Left lobe of liver (tissue), 2 donors: ENCODE measurements around the gene TMEM86A. TPM values are rescaled to one million over a fixed set of nuclear protein-coding genes. Genes with fewer than 3 reads are reported as not detected.

Experiments used
- ATAC-seq: fragments of 200-7000 bp; cut with Tn5 transposase; one replicate; pipeline ENCODE4 v1.9.1; 2020; ENCODE audit warnings: mild to moderate bottlenecking, moderate library complexity
- DNase-seq: peaks from one replicate; pipeline ENCODE4 v3.0.0-alpha.2; 2020; ENCODE audit warnings: low spot score
- total RNA-seq: library from RNA; stranded (reverse); gene quantifications from one replicate; pipeline ENCODE4 v1.2.1, GENCODE V29; 2021
- donor health status: DM: no; HTN: no; CAD: no; lungs with moderate emphysema.
- donor health status: DM: no; HTN: yes; CAD: no.

TMEM86A gene
- total RNA-seq, 1 donor from 2014 or later: 5.3 TPM

DNA sequence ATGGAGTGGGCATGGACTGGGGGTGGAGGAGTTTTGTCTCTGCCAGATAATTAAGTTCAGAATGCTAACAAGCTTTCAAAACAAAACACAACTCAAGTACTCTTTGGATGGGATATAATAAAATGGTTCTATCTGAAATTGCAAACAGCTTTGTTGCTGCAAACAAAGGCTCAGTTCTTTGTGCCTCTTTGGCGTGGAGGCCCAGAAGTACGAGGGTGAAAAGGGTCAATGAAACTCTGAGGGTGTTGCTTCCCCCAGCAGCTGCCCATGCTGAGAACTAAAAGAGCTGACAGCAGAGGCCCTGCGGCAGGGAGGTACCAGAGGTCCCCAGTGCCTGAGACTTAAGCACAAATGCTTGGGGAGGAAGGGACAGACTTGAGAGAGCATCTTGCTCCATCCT, 53.9 kb downstream of the TMEM86A start:
- ATAC-seq: no peak
- DNase-seq: no peak

DNA sequence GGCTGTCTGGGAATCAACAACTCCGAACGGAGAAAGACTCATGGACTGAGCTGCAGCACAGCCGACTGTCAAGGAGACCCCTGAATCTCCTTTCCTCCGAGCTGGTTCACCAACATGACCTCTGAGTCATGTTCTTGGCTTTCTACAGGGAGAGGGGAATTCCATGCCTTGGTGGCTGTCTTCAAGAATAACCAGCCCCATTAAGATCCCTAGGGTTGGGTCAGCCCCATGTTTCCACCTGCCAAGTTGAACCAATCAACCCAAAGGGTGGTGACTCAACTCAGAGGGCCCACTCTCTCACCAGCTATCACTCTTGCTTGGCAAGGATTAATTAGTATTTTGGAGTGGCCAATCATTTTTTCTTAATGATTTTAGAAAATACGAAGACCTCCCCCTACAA, 55.7 kb downstream of the TMEM86A start:
- no peak for ATAC-seq
- DNase-seq: no peak

Other genes starting within 250 kb of the TMEM86A start
- not detected for gene LDHAL6A, start 242.9 kb upstream of the TMEM86A start, total RNA-seq
- 16.8 TPM for gene TSG101, start 171.8 kb upstream of the TMEM86A start, total RNA-seq
- gene UEVLD, start 110.0 kb upstream of the TMEM86A start, total RNA-seq: 8.2 TPM
- gene MISFA, start 99.0 kb upstream of the TMEM86A start, total RNA-seq: 1.2 TPM
- 6.8 TPM for gene SPTY2D1, start 64.4 kb upstream of the TMEM86A start, total RNA-seq
- 0.13 TPM for gene IGSF22, start 27.4 kb downstream of the TMEM86A start, total RNA-seq
- gene PTPN5, start 93.0 kb downstream of the TMEM86A start, total RNA-seq: not detected
- gene MRGPRX1, start 240.6 kb downstream of the TMEM86A start, total RNA-seq: not detected